ENCODE data around the gene P4HTM. TPM values are rescaled to one million over a fixed set of nuclear protein-coding genes. Genes with fewer than 3 reads are reported as not detected.

The P4HTM gene
- total RNA-seq, 1 donor from 2014 or later: 31.4 TPM

DNA sequence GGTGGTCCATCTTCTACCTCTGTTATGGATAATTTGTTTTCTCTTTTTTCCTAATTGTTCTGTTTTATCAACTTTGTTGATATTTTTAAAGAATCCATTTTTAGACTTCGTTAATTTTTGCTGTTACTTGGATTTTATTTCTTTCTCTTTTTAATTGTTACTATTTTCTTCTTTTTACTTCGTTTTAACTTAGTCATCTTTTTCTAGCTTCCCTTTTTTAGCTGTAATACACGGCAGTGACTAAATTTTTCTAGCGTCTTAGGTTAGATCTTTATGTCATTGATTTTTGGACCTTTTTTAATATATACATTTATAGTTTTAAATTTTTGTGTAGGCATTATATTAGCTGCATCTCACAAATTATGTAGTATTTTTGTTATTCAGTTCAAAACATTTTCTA is 38.3 kb upstream of the P4HTM start:
- TF ChIP-seq, protein P1, sequence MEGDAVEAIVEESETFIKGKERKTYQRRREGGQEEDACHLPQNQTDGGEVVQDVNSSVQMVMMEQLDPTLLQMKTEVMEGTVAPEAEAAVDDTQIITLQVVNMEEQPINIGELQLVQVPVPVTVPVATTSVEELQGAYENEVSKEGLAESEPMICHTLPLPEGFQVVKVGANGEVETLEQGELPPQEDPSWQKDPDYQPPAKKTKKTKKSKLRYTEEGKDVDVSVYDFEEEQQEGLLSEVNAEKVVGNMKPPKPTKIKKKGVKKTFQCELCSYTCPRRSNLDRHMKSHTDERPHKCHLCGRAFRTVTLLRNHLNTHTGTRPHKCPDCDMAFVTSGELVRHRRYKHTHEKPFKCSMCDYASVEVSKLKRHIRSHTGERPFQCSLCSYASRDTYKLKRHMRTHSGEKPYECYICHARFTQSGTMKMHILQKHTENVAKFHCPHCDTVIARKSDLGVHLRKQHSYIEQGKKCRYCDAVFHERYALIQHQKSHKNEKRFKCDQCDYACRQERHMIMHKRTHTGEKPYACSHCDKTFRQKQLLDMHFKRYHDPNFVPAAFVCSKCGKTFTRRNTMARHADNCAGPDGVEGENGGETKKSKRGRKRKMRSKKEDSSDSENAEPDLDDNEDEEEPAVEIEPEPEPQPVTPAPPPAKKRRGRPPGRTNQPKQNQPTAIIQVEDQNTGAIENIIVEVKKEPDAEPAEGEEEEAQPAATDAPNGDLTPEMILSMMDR (conservative IDR thresholded peaks at IDR 0.05): no peak
- H3K9me3 Mint-ChIP-seq: no peaks in the 10 kb centered on the region
- H3K36me3 Mint-ChIP-seq (ENCODE audit: low read depth): peaks cover 8% of the 10 kb centered on the region
- H3K4me3 Mint-ChIP-seq: no peak overlapping the region
- no peak for DNase-seq (ENCODE audit: low read depth, low spot score)
- H3K27ac Mint-ChIP-seq (ENCODE audit: unreplicated experiment): no peak overlapping the region
- H3K4me1 Mint-ChIP-seq: peaks cover 11% of the 10 kb centered on the region
- H3K27me3 Mint-ChIP-seq (ENCODE audit: low read depth): no peaks in the 10 kb centered on the region

DNA sequence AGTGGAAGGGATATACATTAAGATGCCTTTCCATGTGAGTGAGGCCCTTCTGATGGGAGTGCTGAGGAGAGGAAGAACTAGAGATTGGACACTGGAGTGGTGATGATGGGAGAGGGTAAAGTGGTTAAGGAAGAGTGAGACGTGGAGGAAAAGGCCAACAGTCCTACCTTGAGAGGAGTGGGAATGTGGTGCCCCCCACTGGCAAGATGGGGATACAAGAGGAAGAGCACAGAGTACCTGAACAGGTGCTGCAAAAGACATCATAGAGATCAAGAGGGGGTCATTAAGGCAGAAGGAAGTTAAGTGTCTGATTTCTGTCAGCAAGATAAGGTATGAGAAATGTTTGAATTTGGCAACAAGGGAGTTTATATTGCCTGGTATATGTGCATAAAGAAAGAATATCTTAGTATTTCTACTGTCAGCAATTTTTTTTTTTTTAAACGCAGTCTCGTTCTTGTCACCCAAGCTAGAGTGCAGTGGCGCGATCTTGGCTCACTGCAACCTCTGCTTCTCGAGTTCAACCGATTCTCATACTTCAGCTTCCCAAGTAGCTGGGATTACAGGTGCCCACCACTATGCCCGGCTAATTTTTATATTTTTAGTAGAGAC is 37.4 kb upstream of the P4HTM start:
- Mint-ChIP-seq H3K4me3 (no peak overlapping the region), H3K9me3 (no peaks in the 10 kb centered on the region), H3K27me3 (ENCODE audit: low read depth) (no peaks in the 10 kb centered on the region), H3K27ac (ENCODE audit: unreplicated experiment) (no peak overlapping the region), H3K4me1 (peaks cover 11% of the 10 kb centered on the region), H3K36me3 (ENCODE audit: low read depth) (peaks cover 8% of the 10 kb centered on the region)
- TF ChIP-seq, protein P1 (conservative IDR thresholded peaks at IDR 0.05): peak; percentile 54
- no peak for DNase-seq (ENCODE audit: low read depth, low spot score)

GRCh38 chr3:48957006-48957705 is 32.9 kb upstream of the P4HTM start:
- DNase-seq (ENCODE audit: low read depth, low spot score): no peak
- H3K9me3 Mint-ChIP-seq: no peaks in the 10 kb centered on the region
- TF ChIP-seq, protein P1 (conservative IDR thresholded peaks at IDR 0.05): no peak
- no peaks in the 10 kb centered on the region for H3K4me1 Mint-ChIP-seq
- H3K27ac Mint-ChIP-seq (ENCODE audit: unreplicated experiment): peak overlapping the region; percentile 5
- H3K36me3 Mint-ChIP-seq (ENCODE audit: low read depth): peaks cover 4% of the 10 kb centered on the region
- H3K4me3 Mint-ChIP-seq: no peak overlapping the region
- no peaks in the 10 kb centered on the region for H3K27me3 Mint-ChIP-seq (ENCODE audit: low read depth)

- no peak overlapping the region for H3K27ac Mint-ChIP-seq (ENCODE audit: unreplicated experiment)
- no peaks in the 10 kb centered on the region for H3K27me3 Mint-ChIP-seq (ENCODE audit: low read depth)
These were observed 29.1 kb upstream of the P4HTM start for GRCh38 chr3:48960841-48961413.

GRCh38 chr3:48962340-48962739 is 27.7 kb upstream of the P4HTM start:
- Mint-ChIP-seq H3K36me3 (ENCODE audit: low read depth) (peaks cover 7% of the 10 kb centered on the region), H3K4me1 (no peaks in the 10 kb centered on the region), H3K9me3 (no peaks in the 10 kb centered on the region), H3K4me3 (no peak overlapping the region), H3K27ac (ENCODE audit: unreplicated experiment) (no peak overlapping the region), H3K27me3 (ENCODE audit: low read depth) (no peaks in the 10 kb centered on the region)
- no peak for DNase-seq (ENCODE audit: low read depth, low spot score)
- TF ChIP-seq, protein P1 (conservative IDR thresholded peaks at IDR 0.05): no peak

More at GRCh38 chr3:48960841-48961413, 29.1 kb upstream of the P4HTM start:
- TF ChIP-seq, protein P1 (conservative IDR thresholded peaks at IDR 0.05): no peak
- H3K4me1 Mint-ChIP-seq: no peaks in the 10 kb centered on the region
- no peak for DNase-seq (ENCODE audit: low read depth, low spot score)
- H3K9me3 Mint-ChIP-seq: no peaks in the 10 kb centered on the region
- no peak overlapping the region for H3K4me3 Mint-ChIP-seq
- peaks cover 3% of the 10 kb centered on the region for H3K36me3 Mint-ChIP-seq (ENCODE audit: low read depth)
